GM12875 (cell line): ENCODE results near the gene TREM1.
A peak's percentile ranks its signal among the peaks of the same experiment; 100 is the strongest.

Source experiments
- H3K4me3 ChIP-seq: one replicate; pipeline ENCODE4 v1.5.1; 2011; ENCODE audit warnings: low read depth, low read length, control low read depth
- CTCF ChIP-seq: IDR thresholded peaks from 2 replicates; pipeline ENCODE4 v1.5.1; 2011; ENCODE audit warnings: low read depth, mild to moderate bottlenecking, control low read depth, inconsistent platforms, low read length, moderate library complexity, borderline replicate concordance; ENCODE audit not compliant: insufficient read depth

TREM1 gene

GRCh38 chr6:41331401-41332150 is 45.1 kb upstream of the TREM1 start:
- no peak for TF ChIP-seq CTCF
- H3K4me3 ChIP-seq: no peak overlapping the region

GRCh38 chr6:41327177-41327576 is 40.7 kb upstream of the TREM1 start:
- no peak for TF ChIP-seq CTCF
- no peak overlapping the region for H3K4me3 ChIP-seq

GRCh38 chr6:41326092-41326491 is 39.6 kb upstream of the TREM1 start:
- no peak overlapping the region for H3K4me3 ChIP-seq
- TF ChIP-seq CTCF: no peak

GRCh38 chr6:41325446-41326066 is 39.1 kb upstream of the TREM1 start:
- TF ChIP-seq CTCF: no peak
- no peak overlapping the region for H3K4me3 ChIP-seq

GRCh38 chr6:41321183-41321582 is 34.7 kb upstream of the TREM1 start:
- H3K4me3 ChIP-seq: no peak overlapping the region
- TF ChIP-seq CTCF: no peak

GRCh38 chr6:41318654-41319565 is 32.4 kb upstream of the TREM1 start:
- peak; percentile 99 for TF ChIP-seq CTCF
- H3K4me3 ChIP-seq: no peak overlapping the region
